ENCODE data around the gene ADNP. TPM values are rescaled to one million over a fixed set of nuclear protein-coding genes. Genes with fewer than 3 reads are reported as not detected.

ADNP gene
- total RNA-seq, 2 experiments from 2014 or later, result 51.5 to 94.9 TPM

GRCh38 chr20:50843331-50844276 lies 87.6 kb downstream of the ADNP start:
- peak overlapping the region; percentile 10 for H3K27ac ChIP-seq (ENCODE audit: low read depth, low read length, poor library complexity, severe bottlenecking)
- H4K20me1 ChIP-seq (ENCODE audit: insufficient read depth, low read length), result no peaks in the 10 kb centered on the region
- no peaks in the 10 kb centered on the region for H3K9me2 ChIP-seq (ENCODE audit: insufficient read depth, low read length)
- no TSS peak for BruUV-seq (replicated peaks)
- H3K9me3 ChIP-seq (ENCODE audit: low read length), result no peaks in the 10 kb centered on the region
- H3K4me1 ChIP-seq (ENCODE audit: insufficient read depth, low read length, poor library complexity, severe bottlenecking), result peaks cover 46% of the 10 kb centered on the region
- ChIA-PET CTCF (ENCODE audit: unreplicated experiment) (no interaction called here), POLR2A (no interaction called here)
- no peak overlapping the region for H2AFZ ChIP-seq (ENCODE audit: low read length)
- TF ChIP-seq EZH2phosphoT487 (IDR thresholded peaks at IDR 0.05; ENCODE audit: borderline replicate concordance, low read depth, low read length) (no peak), CTCF (conservative IDR thresholded peaks at IDR 0.05; ENCODE audit: low read length) (no peak)
- DNase-seq (ENCODE audit: low spot score), result no peak
- peaks cover 12% of the 10 kb centered on the region; the same call in 1 of the 2 replicates for H3K79me2 ChIP-seq (ENCODE audit: insufficient read depth, low read depth, low read length)
- no peak overlapping the region for H3K4me2 ChIP-seq (ENCODE audit: low read length)
- intact Hi-C loops (cut with micrococcal nuclease; ENCODE audit: unreplicated experiment), result no loop called here
- no peak overlapping the region for H3K4me3 ChIP-seq (ENCODE audit: low read depth, low read length, poor library complexity, severe bottlenecking)
- H3K36me3 ChIP-seq (ENCODE audit: insufficient read depth, low read length), result peaks cover 86% of the 10 kb centered on the region

- no peak overlapping the region for H3K4me2 ChIP-seq (ENCODE audit: low read length)
- no peaks in the 10 kb centered on the region for H3K9me2 ChIP-seq (ENCODE audit: insufficient read depth, low read length)
- no TSS peak for BruUV-seq (replicated peaks)
- H3K79me2 ChIP-seq (ENCODE audit: insufficient read depth, low read depth, low read length), result peaks cover 17% of the 10 kb centered on the region; the same call in 1 of the 2 replicates
- peaks cover 46% of the 10 kb centered on the region for H3K4me1 ChIP-seq (ENCODE audit: insufficient read depth, low read length, poor library complexity, severe bottlenecking)
- H3K27ac ChIP-seq (ENCODE audit: low read depth, low read length, poor library complexity, severe bottlenecking), result peak overlapping the region; percentile 10
- ChIA-PET POLR2A (no interaction called here), CTCF (ENCODE audit: unreplicated experiment) (no interaction called here)
- H4K20me1 ChIP-seq (ENCODE audit: insufficient read depth, low read length), result no peaks in the 10 kb centered on the region
- TF ChIP-seq CTCF (conservative IDR thresholded peaks at IDR 0.05; ENCODE audit: low read length) (no peak), EZH2phosphoT487 (IDR thresholded peaks at IDR 0.05; ENCODE audit: borderline replicate concordance, low read depth, low read length) (no peak)
- intact Hi-C loops (cut with micrococcal nuclease; ENCODE audit: unreplicated experiment), result no loop called here
- no peak for DNase-seq (ENCODE audit: low spot score)
- no peak overlapping the region for H2AFZ ChIP-seq (ENCODE audit: low read length)
- H3K36me3 ChIP-seq (ENCODE audit: insufficient read depth, low read length), result peaks cover 88% of the 10 kb centered on the region
- H3K9me3 ChIP-seq (ENCODE audit: low read length), result no peaks in the 10 kb centered on the region
- no peak overlapping the region for H3K4me3 ChIP-seq (ENCODE audit: low read depth, low read length, poor library complexity, severe bottlenecking)
Observed at GRCh38 chr20:50842821-50843220, 88.4 kb downstream of the ADNP start.

Small RNA genes within 50 kb of the gene (small RNA-seq; reads per million reads assigned to genes)
- not detected for gene TMSB4XP6

Other genes starting within 250 kb of the ADNP start
- gene RIPOR3, start 239.9 kb downstream of the ADNP start, total RNA-seq (2014; rRNA removed; shearing (Covaris generic)), result not detected in 2 replicates
- 0.35 and 0.53 TPM in 2 replicates for gene RIPOR3, start 239.9 kb downstream of the ADNP start, total RNA-seq (2022)
- gene PARD6B, start 199.9 kb downstream of the ADNP start, total RNA-seq (2014; rRNA removed; shearing (Covaris generic)), result 4.4 and 5.8 TPM in 2 replicates
- gene PARD6B, start 199.9 kb downstream of the ADNP start, total RNA-seq (2022), result 5.1 and 6.1 TPM in 2 replicates
- 128 and 181 TPM in 2 replicates for gene BCAS4, start 136.4 kb downstream of the ADNP start, total RNA-seq (2014; rRNA removed; shearing (Covaris generic))
- gene BCAS4, start 136.4 kb downstream of the ADNP start, total RNA-seq (2022), result 166 and 173 TPM in 2 replicates
- 60.2 and 70.1 TPM in 2 replicates for gene DPM1, start 27.1 kb upstream of the ADNP start, total RNA-seq (2014; rRNA removed; shearing (Covaris generic))
- gene DPM1, start 27.1 kb upstream of the ADNP start, total RNA-seq (2022), result 68.2 and 71.2 TPM in 2 replicates
- gene MOCS3, start 27.4 kb upstream of the ADNP start, total RNA-seq (2014; rRNA removed; shearing (Covaris generic)), result 4.8 and 7.7 TPM in 2 replicates
- 5.6 and 5.8 TPM in 2 replicates for gene MOCS3, start 27.4 kb upstream of the ADNP start, total RNA-seq (2022)
- gene KCNG1, start 91.7 kb upstream of the ADNP start, total RNA-seq (2014; rRNA removed; shearing (Covaris generic)), result not detected in 2 replicates
- not detected in 2 replicates for gene KCNG1, start 91.7 kb upstream of the ADNP start, total RNA-seq (2022)